HG03175 (cell line): ENCODE results near the gene NPB.

Experiments used
- ATAC-seq: cut with Tn5 transposase; IDR thresholded peaks from one replicate; pipeline ENCODE4 v1.9.1; 2021; ENCODE audit warnings: mild to moderate bottlenecking, moderate library complexity; ENCODE audit not compliant: unreplicated experiment

NPB gene

DNA sequence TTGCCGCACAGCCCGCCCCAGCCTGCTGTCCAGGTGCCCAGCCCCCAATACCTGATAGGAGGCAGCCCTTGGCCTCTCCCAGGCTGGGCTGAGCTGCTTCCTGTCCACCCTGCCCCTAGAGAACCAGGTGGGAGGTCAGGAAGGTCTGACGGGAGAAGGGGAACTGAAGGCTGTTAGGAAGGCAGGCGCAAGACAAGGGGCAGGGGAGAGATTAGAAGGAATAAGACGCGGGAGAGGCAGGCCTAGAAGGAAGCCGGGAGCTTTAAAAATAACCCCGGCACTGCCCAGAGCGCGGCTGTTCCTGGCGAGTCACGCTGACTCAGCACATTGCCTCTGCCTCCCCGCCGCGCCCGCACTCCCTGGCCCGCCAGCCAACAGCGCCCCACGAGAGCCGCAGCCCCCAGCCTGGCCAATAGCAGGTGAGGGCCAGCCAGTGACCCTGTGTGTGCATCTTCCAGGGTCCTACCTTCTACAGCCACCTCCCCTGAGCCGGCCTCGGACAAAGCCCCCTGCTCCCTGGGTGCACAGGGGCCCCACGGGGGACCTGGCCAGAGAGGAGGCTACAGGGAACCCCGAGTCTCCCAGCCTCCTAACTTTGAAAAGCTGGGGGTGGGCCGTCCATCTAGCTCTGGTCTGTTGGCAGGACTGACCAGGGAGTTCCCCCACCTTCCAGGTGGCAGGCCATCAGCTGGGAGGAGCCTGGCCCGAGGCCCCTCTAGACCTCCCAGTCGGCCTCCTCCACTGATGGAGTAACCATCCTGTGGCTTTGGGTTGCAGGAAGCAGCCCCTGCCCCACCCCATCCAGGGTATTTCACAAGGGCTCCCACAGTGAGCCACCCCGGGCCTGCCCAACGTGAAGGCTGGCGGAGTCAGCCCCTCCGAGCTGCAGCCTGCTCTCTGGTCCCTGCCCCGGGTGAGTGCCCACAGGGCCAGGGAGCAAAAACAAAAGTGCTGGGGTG is 21.5 kb downstream of the NPB start:
- no peak for ATAC-seq

- ATAC-seq = no peak
Measured at GRCh38 chr17:81924557-81925532, 22.8 kb downstream of the NPB start.

GRCh38 chr17:81925860-81926450 is 23.9 kb downstream of the NPB start:
- ATAC-seq = no peak

GRCh38 chr17:81926451-81927151 is 24.6 kb downstream of the NPB start:
- peak; percentile 19 for ATAC-seq

DNA sequence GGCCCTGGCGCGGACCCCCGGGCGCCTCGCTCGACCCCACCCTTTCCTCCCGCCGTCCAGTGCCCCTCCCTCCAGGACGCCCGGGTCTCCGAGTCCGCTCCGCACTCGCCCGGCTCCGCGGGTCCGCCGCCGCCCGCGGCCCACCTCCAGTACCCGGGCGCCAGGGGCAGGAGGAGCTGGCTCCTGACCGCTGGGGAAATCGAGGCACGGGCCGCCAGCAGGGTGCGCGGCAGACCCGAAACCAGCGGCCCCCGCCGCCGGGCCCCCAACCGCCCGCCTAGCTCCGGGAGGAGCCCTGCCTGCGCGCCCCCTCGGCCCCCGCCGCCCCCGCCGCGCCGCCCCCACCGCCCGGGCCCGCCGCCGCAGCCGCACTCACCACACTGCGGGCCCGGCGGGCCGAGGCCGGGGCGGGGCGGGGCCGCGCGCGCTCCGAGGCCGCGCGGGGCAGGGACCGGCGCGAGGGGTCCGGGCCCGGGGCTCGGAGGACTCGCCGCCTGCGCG is 25.2 kb downstream of the NPB start:
- ATAC-seq = peak; percentile 9

GRCh38 chr17:81927653-81928543 is 25.9 kb downstream of the NPB start, which contains the start of gene MAFG:
TSS of gene MAFG (minus strand) at chr17:81927735. CDS start at chr17:81923185, 4,550 bp downstream.
- ATAC-seq = peak; percentile 73

- ATAC-seq = no peak
Measured at GRCh38 chr17:81928544-81929252, 26.7 kb downstream of the NPB start.

DNA sequence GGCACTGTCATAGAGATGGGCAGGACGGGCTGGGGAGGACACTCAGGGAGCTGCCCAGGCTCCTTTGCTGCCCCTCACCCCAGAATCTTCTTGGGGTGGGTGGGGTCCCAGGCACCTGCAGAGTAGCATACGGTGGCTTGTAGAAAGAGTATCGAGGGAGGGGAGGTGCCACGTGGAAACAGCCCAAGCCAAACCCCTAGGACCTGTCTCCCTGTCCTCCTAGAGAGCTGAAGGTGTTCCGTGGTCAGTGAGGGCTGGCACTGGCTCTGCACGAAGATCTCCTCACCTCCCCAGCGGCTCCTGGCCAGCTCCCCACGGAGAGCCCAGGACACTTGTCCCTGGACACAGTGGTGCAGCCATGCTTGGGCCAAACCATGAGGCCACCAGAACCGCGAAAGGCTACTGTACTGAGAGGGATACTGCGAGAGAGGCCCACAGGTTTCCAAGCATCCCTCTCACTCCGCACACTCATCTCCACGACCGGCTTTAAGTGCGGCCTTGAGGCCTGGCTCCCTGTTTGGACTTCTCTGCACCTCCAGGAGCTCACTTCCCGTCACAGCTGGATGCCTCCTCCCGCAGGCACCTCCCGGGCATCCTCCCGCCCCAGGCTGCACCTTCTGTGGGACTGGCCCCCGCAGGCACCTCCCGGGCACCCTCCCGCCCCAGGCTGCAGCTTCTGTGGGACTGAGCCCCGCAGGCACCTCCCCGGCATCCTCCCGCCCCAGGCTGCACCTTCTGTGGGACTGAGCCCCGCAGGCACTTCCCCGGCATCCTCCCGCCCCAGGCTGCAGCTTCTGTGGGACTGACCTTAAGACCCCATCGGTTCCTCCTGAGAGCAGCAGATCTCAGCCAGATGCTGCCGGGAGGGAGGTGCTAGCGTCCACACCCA is 27.5 kb downstream of the NPB start:
- no peak for ATAC-seq

- ATAC-seq = no peak
Measured at GRCh38 chr17:81930142-81931125, 28.4 kb downstream of the NPB start.

DNA sequence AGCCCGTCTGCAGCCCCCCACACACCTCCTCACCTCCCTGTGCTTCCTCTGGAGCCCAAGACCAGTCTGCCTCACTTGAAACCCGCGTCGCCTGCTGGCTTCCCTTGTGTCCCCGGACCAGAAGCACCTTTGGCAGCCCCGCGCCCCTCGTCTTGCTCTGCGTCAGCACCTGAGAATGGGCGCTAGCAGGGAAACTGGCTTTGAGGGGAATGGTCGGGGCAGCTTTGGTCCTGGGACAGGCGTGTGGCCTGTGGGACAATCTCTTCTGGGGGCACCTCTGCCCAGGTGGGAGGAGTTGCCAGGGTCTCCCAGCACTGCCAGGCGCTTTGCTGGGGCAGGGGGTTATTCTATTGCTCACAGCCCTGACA is 29.1 kb downstream of the NPB start:
- no peak for ATAC-seq

DNA sequence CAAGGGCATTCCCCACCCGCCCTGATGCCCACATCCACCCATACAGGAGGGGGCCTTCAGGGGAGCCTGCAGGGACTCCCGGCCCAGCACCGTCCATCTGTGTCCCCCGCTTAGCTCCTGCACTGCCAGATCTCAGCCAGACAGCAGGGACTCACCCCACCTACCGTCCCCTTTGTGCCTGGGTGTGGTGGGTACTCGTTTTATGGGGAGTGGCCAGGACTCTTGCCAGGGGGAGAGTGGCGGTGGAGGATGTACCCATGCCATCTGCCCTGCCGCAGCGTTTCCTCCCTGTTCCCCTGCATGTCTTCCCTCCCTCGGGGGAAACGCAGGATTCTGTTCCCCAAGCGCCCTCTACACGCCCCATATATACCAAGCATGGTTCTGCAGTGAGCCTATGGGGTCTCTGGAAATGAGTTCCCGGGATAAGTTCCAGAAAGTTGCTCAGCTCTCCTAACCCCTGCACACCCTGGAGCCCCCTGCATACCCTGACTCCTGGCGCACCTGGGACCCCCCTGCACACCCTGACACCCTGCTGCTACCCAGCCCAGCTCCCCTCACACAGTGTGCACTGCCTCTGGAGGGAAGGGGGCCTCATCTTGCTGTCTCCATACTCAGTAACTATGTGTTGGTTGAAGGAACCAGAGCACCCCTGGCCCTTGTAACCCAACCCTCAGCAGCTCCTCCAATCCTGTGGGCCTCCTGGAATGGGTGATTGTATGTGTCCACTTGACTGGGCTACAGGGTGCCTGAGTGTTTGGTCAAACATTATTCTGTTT is 29.7 kb downstream of the NPB start:
- no peak for ATAC-seq

GRCh38 chr17:81932333-81932983 is 30.4 kb downstream of the NPB start:
- no peak for ATAC-seq

DNA sequence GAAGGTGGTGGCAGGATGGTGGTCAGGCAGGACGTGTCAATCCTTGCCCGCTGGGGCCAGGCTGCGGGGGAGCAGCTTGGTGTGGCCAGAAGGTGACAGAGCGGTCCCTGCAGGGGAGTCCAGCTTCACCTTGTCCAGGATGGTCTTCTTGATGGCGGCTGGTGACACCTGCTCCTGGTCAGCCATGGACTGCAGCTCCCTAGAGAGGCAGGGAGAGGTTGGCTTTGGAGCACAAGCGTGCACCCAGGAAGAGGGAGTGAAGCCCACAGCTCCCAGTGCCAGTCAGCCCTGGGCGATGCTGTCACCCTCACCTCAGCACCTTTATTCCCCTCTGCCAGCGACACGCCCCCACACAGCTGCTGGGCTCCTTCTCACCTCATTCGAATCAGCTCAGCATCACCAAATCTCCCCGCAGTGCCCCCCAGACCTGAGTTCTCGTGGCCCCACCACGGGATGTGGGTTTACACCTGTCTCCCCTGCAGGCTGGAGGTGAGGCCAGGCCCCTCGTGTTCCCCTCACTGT is 31.2 kb downstream of the NPB start:
- no peak for ATAC-seq

DNA sequence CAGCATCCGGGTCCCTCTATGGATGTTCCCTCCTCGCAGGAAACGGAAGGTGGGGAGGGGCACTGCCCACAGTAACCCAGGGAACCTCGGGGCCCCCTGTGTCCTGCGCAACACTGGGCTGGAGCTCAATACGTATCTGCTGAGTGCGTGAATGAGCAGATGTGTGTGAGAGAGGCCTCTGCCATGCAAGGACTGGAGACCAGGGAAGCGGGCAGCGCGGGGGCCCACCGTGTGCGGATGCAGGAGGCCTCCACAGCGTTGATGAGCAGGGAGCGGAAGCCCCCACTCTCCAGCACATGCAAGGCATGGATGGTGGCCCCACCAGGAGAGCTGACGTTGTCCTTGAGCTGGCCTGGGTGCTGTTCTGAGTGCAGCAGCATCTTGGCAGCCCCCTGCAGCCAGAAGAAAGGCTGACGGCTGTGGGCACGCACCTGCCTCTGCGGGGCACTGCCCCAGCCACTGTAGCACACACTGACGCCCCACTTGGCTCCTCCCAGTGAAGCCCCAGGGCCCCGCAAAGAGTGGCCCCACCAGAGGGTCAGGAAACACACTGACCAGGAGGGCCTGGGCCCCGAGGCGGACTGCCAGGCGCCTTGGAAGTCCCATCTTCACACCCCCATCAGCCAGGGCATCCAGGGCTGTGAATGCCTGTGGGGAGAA is 32.2 kb downstream of the NPB start:
- ATAC-seq = no peak
